ENCODE results near the gene FKBP9. TPM values are rescaled to one million over a fixed set of nuclear protein-coding genes. Genes with fewer than 3 reads are reported as not detected.
A peak's percentile ranks its signal among the peaks of the same experiment; 100 is the strongest.

FKBP9 gene
- total RNA-seq, 1 donor from 2014 or later, result 157 TPM

GRCh38 chr7:33039257-33039902, 82.1 kb downstream of the FKBP9 start:
- Mint-ChIP-seq H3K27ac (ENCODE audit: unreplicated experiment) (no peak overlapping the region), H3K4me3 (ENCODE audit: unreplicated experiment) (peak overlapping the region; percentile 75), H3K36me3 (ENCODE audit: low read depth, unreplicated experiment) (no peaks in the 10 kb centered on the region), H3K4me1 (ENCODE audit: low read depth, unreplicated experiment) (peaks cover 22% of the 10 kb centered on the region), H3K27me3 (ENCODE audit: low read depth, unreplicated experiment) (no peaks in the 10 kb centered on the region), H3K9me3 (ENCODE audit: unreplicated experiment) (no peaks in the 10 kb centered on the region)
- DNase-seq (ENCODE audit: low read depth), result no peak
- TF ChIP-seq CTCF (IDR thresholded peaks at IDR 0.05; ENCODE audit: insufficient read depth, low read depth, low read length) (no peak), EZH2 (IDR thresholded peaks at IDR 0.05; ENCODE audit: insufficient read depth, low read length) (no peak)
- Histone ChIP-seq H3K4me1 (ENCODE audit: insufficient read depth, low read length) (peaks cover 3% of the 10 kb centered on the region), H3K4me3 (ENCODE audit: insufficient read depth, low read depth, low read length) (no peak overlapping the region), H3K9ac (ENCODE audit: low read length) (peak overlapping the region; percentile 56), H2AFZ (ENCODE audit: low read depth, low read length) (no peak overlapping the region), H3K4me2 (ENCODE audit: low read length) (peak overlapping the region; percentile 77), H3K27me3 (ENCODE audit: insufficient read depth, low read length) (no peaks in the 10 kb centered on the region), H4K20me1 (ENCODE audit: insufficient read depth, low read length) (peaks cover 9% of the 10 kb centered on the region), H3K9me3 (ENCODE audit: insufficient read depth, low read depth, low read length) (no peaks in the 10 kb centered on the region), H3K27ac (ENCODE audit: low read depth, low read length) (no peak overlapping the region), H3K36me3 (ENCODE audit: insufficient read depth, low read length) (no peaks in the 10 kb centered on the region), H3K79me2 (ENCODE audit: insufficient read depth, low read length) (peaks cover 93% of the 10 kb centered on the region)
- no peak for FAIRE-seq

- FAIRE-seq (no peak), DNase-seq (ENCODE audit: low read depth) (no peak)
- no peaks in the 10 kb centered on the region for H3K36me3 ChIP-seq (ENCODE audit: insufficient read depth, low read length)
- H3K27me3 ChIP-seq (ENCODE audit: insufficient read depth, low read length), result no peaks in the 10 kb centered on the region
- H3K4me1 ChIP-seq (ENCODE audit: insufficient read depth, low read length), result peaks cover 2% of the 10 kb centered on the region
- H3K4me1 Mint-ChIP-seq (ENCODE audit: low read depth, unreplicated experiment), result peaks cover 22% of the 10 kb centered on the region
- no peaks in the 10 kb centered on the region for H3K9me3 Mint-ChIP-seq (ENCODE audit: unreplicated experiment)
- H3K36me3 Mint-ChIP-seq (ENCODE audit: low read depth, unreplicated experiment), result no peaks in the 10 kb centered on the region
- peaks cover 92% of the 10 kb centered on the region for H3K79me2 ChIP-seq (ENCODE audit: insufficient read depth, low read length)
- H3K4me3 Mint-ChIP-seq (ENCODE audit: unreplicated experiment), result peak overlapping the region; percentile 75
- H3K9ac ChIP-seq (ENCODE audit: low read length), result peak overlapping the region; percentile 56
- peak overlapping the region; percentile 77 for H3K4me2 ChIP-seq (ENCODE audit: low read length)
- no peak overlapping the region for H3K27ac ChIP-seq (ENCODE audit: low read depth, low read length)
- peaks cover 9% of the 10 kb centered on the region for H4K20me1 ChIP-seq (ENCODE audit: insufficient read depth, low read length)
- no peaks in the 10 kb centered on the region for H3K27me3 Mint-ChIP-seq (ENCODE audit: low read depth, unreplicated experiment)
- no peak overlapping the region for H2AFZ ChIP-seq (ENCODE audit: low read depth, low read length)
- no peak overlapping the region for H3K27ac Mint-ChIP-seq (ENCODE audit: unreplicated experiment)
- no peaks in the 10 kb centered on the region for H3K9me3 ChIP-seq (ENCODE audit: insufficient read depth, low read depth, low read length)
- TF ChIP-seq EZH2 (IDR thresholded peaks at IDR 0.05; ENCODE audit: insufficient read depth, low read length) (no peak), CTCF (IDR thresholded peaks at IDR 0.05; ENCODE audit: insufficient read depth, low read depth, low read length) (no peak)
- no peak overlapping the region for H3K4me3 ChIP-seq (ENCODE audit: insufficient read depth, low read depth, low read length)
Measured at GRCh38 chr7:33039903-33040292, 82.7 kb downstream of the FKBP9 start.

GRCh38 chr7:33040803-33041516, 83.7 kb downstream of the FKBP9 start:
- no peak overlapping the region for H2AFZ ChIP-seq (ENCODE audit: low read depth, low read length)
- H3K9me3 ChIP-seq (ENCODE audit: insufficient read depth, low read depth, low read length), result no peaks in the 10 kb centered on the region
- H4K20me1 ChIP-seq (ENCODE audit: insufficient read depth, low read length), result peaks cover 9% of the 10 kb centered on the region
- Mint-ChIP-seq H3K27me3 (ENCODE audit: low read depth, unreplicated experiment) (no peaks in the 10 kb centered on the region), H3K4me1 (ENCODE audit: low read depth, unreplicated experiment) (peaks cover 22% of the 10 kb centered on the region), H3K9me3 (ENCODE audit: unreplicated experiment) (no peaks in the 10 kb centered on the region), H3K4me3 (ENCODE audit: unreplicated experiment) (no peak overlapping the region), H3K27ac (ENCODE audit: unreplicated experiment) (no peak overlapping the region), H3K36me3 (ENCODE audit: low read depth, unreplicated experiment) (no peaks in the 10 kb centered on the region)
- no peaks in the 10 kb centered on the region for H3K27me3 ChIP-seq (ENCODE audit: insufficient read depth, low read length)
- H3K36me3 ChIP-seq (ENCODE audit: insufficient read depth, low read length), result no peaks in the 10 kb centered on the region
- FAIRE-seq, result no peak
- H3K4me2 ChIP-seq (ENCODE audit: low read length), result no peak overlapping the region
- H3K4me1 ChIP-seq (ENCODE audit: insufficient read depth, low read length), result peaks cover 3% of the 10 kb centered on the region
- H3K9ac ChIP-seq (ENCODE audit: low read length), result no peak overlapping the region
- DNase-seq (ENCODE audit: low read depth), result no peak
- H3K27ac ChIP-seq (ENCODE audit: low read depth, low read length), result no peak overlapping the region
- H3K79me2 ChIP-seq (ENCODE audit: insufficient read depth, low read length), result peaks cover 93% of the 10 kb centered on the region
- no peak for TF ChIP-seq EZH2 (IDR thresholded peaks at IDR 0.05; ENCODE audit: insufficient read depth, low read length)
- TF ChIP-seq CTCF (IDR thresholded peaks at IDR 0.05; ENCODE audit: insufficient read depth, low read depth, low read length), result no peak
- no peak overlapping the region for H3K4me3 ChIP-seq (ENCODE audit: insufficient read depth, low read depth, low read length)

Measured in astrocyte (in vitro differentiated cells and primary cell).